Neural cell (in vitro differentiated cells): ENCODE results near the gene AMD1. TPM values are rescaled to one million over a fixed set of nuclear protein-coding genes. Genes with fewer than 3 reads are reported as not detected.

Experiments used
- H2AFZ ChIP-seq: fragments of 200-600, 300-800 bp; sonication (generic), shearing (Covaris generic); 2 replicates; pipeline ENCODE4 v1.6.0; 2014; ENCODE audit warnings: low read depth, mild to moderate bottlenecking, antibody characterized with exemption, low read length, moderate library complexity
- H3F3A ChIP-seq: fragments of 200-600 bp; shearing (Covaris generic); 2 replicates; pipeline ENCODE4 v1.6.1; 2016; ENCODE audit warnings: mild to moderate bottlenecking, moderate library complexity, mixed read lengths, antibody characterized with exemption, low read length; ENCODE audit not compliant: insufficient read depth, poor library complexity, severe bottlenecking
- H3K27ac ChIP-seq: fragments of 200-600, 300-800 bp; sonication (generic), shearing (Covaris generic); 2 replicates; pipeline ENCODE4 v1.5.1; 2014; ENCODE audit warnings: mild to moderate bottlenecking, low read length, moderate library complexity
- H3K27me3 ChIP-seq: fragments of 300-800, 200-600 bp; sonication (generic), shearing (Covaris generic); 2 replicates; pipeline ENCODE4 v1.6.0; 2014; ENCODE audit warnings: mild to moderate bottlenecking, low read depth, low read length, moderate library complexity; ENCODE audit not compliant: insufficient read depth
- H3K36me3 ChIP-seq: fragments of 300-800, 200-600 bp; sonication (generic), shearing (Covaris generic); 2 replicates; pipeline ENCODE4 v1.5.1; 2014; ENCODE audit warnings: mild to moderate bottlenecking, antibody characterized with exemption, low read length, moderate library complexity; ENCODE audit not compliant: insufficient read depth
- H3K4me2 ChIP-seq: fragments of 300-800, 200-600 bp; sonication (generic), shearing (Covaris generic); 2 replicates; pipeline ENCODE4 v1.6.0; 2014; ENCODE audit warnings: mild to moderate bottlenecking, low read length
- H3K4me3 ChIP-seq: fragments of 300-800, 200-600 bp; sonication (generic), shearing (Covaris generic); 2 replicates; pipeline ENCODE4 v1.5.1; 2014; ENCODE audit warnings: mild to moderate bottlenecking, low read length, moderate library complexity
- H3K79me2 ChIP-seq: fragments of 200-600 bp; shearing (Covaris generic); replicated peaks from 2 replicates; pipeline ENCODE4 v1.6.0; 2014; ENCODE audit warnings: mild to moderate bottlenecking, low read length, moderate library complexity; ENCODE audit not compliant: insufficient read depth
- H3K9ac ChIP-seq: fragments of 300-800, 200-600 bp; sonication (generic), shearing (Covaris generic); 2 replicates; pipeline ENCODE4 v1.6.1; 2016; ENCODE audit warnings: mild to moderate bottlenecking, low read length, mixed read lengths
- H3K9me2 ChIP-seq: fragments of 200-600 bp; shearing (Covaris generic); 2 replicates; pipeline ENCODE4 v1.6.1; 2016; ENCODE audit warnings: mild to moderate bottlenecking, low read length, mixed read lengths; ENCODE audit not compliant: insufficient read depth
- H3K9me3 ChIP-seq: fragments of 200-600, 300-800 bp; sonication (generic), shearing (Covaris generic); 2 replicates; pipeline ENCODE4 v1.6.1; 2016; ENCODE audit warnings: mild to moderate bottlenecking, mixed run types, low read length, moderate library complexity, mixed read lengths
- H4K20me1 ChIP-seq: fragments of 200-600 bp; shearing (Covaris generic); 2 replicates; pipeline ENCODE4 v1.6.1; 2016; ENCODE audit warnings: mild to moderate bottlenecking, mixed run types; ENCODE audit not compliant: insufficient read depth
- CTCF ChIP-seq: fragments of 450-650 bp; IDR thresholded peaks from 2 replicates; pipeline ENCODE4 v1.5.1; 2014; ENCODE audit warnings: antibody characterized with exemption, mild to moderate bottlenecking, moderate library complexity; ENCODE audit not compliant: poor library complexity, severe bottlenecking
- EP300 ChIP-seq: fragments of 450-650 bp; conservative IDR thresholded peaks from 2 replicates; pipeline ENCODE4 v1.6.1; 2014; ENCODE audit warnings: antibody characterized with exemption, mild to moderate bottlenecking, moderate library complexity; ENCODE audit not compliant: poor library complexity, severe bottlenecking
- EZH2 ChIP-seq: fragments of 200-600, 300-800 bp; shearing (Covaris generic), sonication (generic); IDR thresholded peaks from 2 replicates; pipeline ENCODE4 v1.6.1; 2014; ENCODE audit warnings: antibody characterized with exemption, low read length, borderline replicate concordance, mild to moderate bottlenecking; ENCODE audit not compliant: insufficient read depth, poor library complexity, severe bottlenecking
- MXI1 ChIP-seq: fragments of 450-650 bp; conservative IDR thresholded peaks from 2 replicates; pipeline ENCODE4 v1.6.1; 2014; ENCODE audit warnings: antibody characterized with exemption, mild to moderate bottlenecking; ENCODE audit not compliant: poor library complexity, severe bottlenecking
- POLR2AphosphoS5 ChIP-seq: IDR thresholded peaks from 2 replicates; pipeline ENCODE4 v1.6.1; 2012
- RAD21 ChIP-seq: fragments of 450-650 bp; conservative IDR thresholded peaks from 2 replicates; pipeline ENCODE4 v1.6.1; 2014; ENCODE audit warnings: antibody characterized with exemption, mild to moderate bottlenecking, moderate library complexity
- REST ChIP-seq: IDR thresholded peaks from 2 replicates; pipeline ENCODE4 v1.6.1; 2012; ENCODE audit warnings: borderline replicate concordance
- SMC3 ChIP-seq: fragments of 450-650 bp; conservative IDR thresholded peaks from 2 replicates; pipeline ENCODE4 v1.6.1; 2014; ENCODE audit warnings: antibody characterized with exemption, mild to moderate bottlenecking, moderate library complexity; ENCODE audit not compliant: poor library complexity
- TAF1 ChIP-seq: IDR thresholded peaks from 2 replicates; pipeline ENCODE4 v1.6.1; 2012; ENCODE audit warnings: low read depth
- polyA plus RNA-seq: library from polyadenylated mRNA; depleted of rRNA; stranded (reverse); fragments of >200 nt; gene quantifications from 2 replicates; pipeline ENCODE4 v1.2.3, GENCODE V29; 2014

AMD1 gene
- polyA plus RNA-seq, 1 donor from 2014 or later, result 86.5 TPM

- no peak overlapping the region for H2AFZ ChIP-seq
- H3K79me2 ChIP-seq, result no peaks in the 10 kb centered on the region
- no peak overlapping the region for H3K4me3 ChIP-seq
- no peaks in the 10 kb centered on the region for H3K36me3 ChIP-seq
- no peaks in the 10 kb centered on the region for H3K9me2 ChIP-seq
- no peak overlapping the region for H3K27ac ChIP-seq
- H3K27me3 ChIP-seq, result no peaks in the 10 kb centered on the region
- H3K9me3 ChIP-seq, result no peaks in the 10 kb centered on the region
- H3K4me2 ChIP-seq, result no peak overlapping the region
- no peaks in the 10 kb centered on the region for H4K20me1 ChIP-seq
- no peaks in the 10 kb centered on the region for H3F3A ChIP-seq
- H3K9ac ChIP-seq, result no peak overlapping the region
- TF ChIP-seq CTCF (no peak), SMC3 (no peak)
These were observed 63.6 kb downstream of the AMD1 start for GRCh38 chr6:110938171-110938570.

- Histone ChIP-seq H3K9me3 (no peaks in the 10 kb centered on the region), H4K20me1 (no peaks in the 10 kb centered on the region), H3K4me3 (no peak overlapping the region), H3F3A (no peaks in the 10 kb centered on the region), H3K79me2 (no peaks in the 10 kb centered on the region), H3K27me3 (no peaks in the 10 kb centered on the region), H3K9ac (no peak overlapping the region), H3K36me3 (no peaks in the 10 kb centered on the region), H3K4me2 (no peak overlapping the region), H3K27ac (no peak overlapping the region), H3K9me2 (no peaks in the 10 kb centered on the region), H2AFZ (no peak overlapping the region)
- TF ChIP-seq RAD21 (no peak), MXI1 (no peak), CTCF (no peak), TAF1 (no peak), REST (no peak), POLR2AphosphoS5 (no peak), EP300 (no peak), SMC3 (no peak), EZH2 (no peak)
These were observed 65.0 kb downstream of the AMD1 start for GRCh38 chr6:110939429-110940200.
